Neural cell (in vitro differentiated cells): ENCODE results near the gene ADGRE3. TPM values are rescaled to one million over a fixed set of nuclear protein-coding genes. Genes with fewer than 3 reads are reported as not detected.

Source experiments
- H2AFZ ChIP-seq: fragments of 200-600, 300-800 bp; sonication (generic), shearing (Covaris generic); 2 replicates; pipeline ENCODE4 v1.6.0; 2014; ENCODE audit warnings: low read depth, mild to moderate bottlenecking, antibody characterized with exemption, low read length, moderate library complexity
- H3F3A ChIP-seq: fragments of 200-600 bp; shearing (Covaris generic); 2 replicates; pipeline ENCODE4 v1.6.1; 2016; ENCODE audit warnings: mild to moderate bottlenecking, moderate library complexity, mixed read lengths, antibody characterized with exemption, low read length; ENCODE audit not compliant: insufficient read depth, poor library complexity, severe bottlenecking
- H3K27ac ChIP-seq: fragments of 200-600, 300-800 bp; sonication (generic), shearing (Covaris generic); 2 replicates; pipeline ENCODE4 v1.5.1; 2014; ENCODE audit warnings: mild to moderate bottlenecking, low read length, moderate library complexity
- H3K27me3 ChIP-seq: fragments of 300-800, 200-600 bp; sonication (generic), shearing (Covaris generic); 2 replicates; pipeline ENCODE4 v1.6.0; 2014; ENCODE audit warnings: mild to moderate bottlenecking, low read depth, low read length, moderate library complexity; ENCODE audit not compliant: insufficient read depth
- H3K36me3 ChIP-seq: fragments of 300-800, 200-600 bp; sonication (generic), shearing (Covaris generic); 2 replicates; pipeline ENCODE4 v1.5.1; 2014; ENCODE audit warnings: mild to moderate bottlenecking, antibody characterized with exemption, low read length, moderate library complexity; ENCODE audit not compliant: insufficient read depth
- H3K4me2 ChIP-seq: fragments of 300-800, 200-600 bp; sonication (generic), shearing (Covaris generic); 2 replicates; pipeline ENCODE4 v1.6.0; 2014; ENCODE audit warnings: mild to moderate bottlenecking, low read length
- H3K4me3 ChIP-seq: fragments of 300-800, 200-600 bp; sonication (generic), shearing (Covaris generic); 2 replicates; pipeline ENCODE4 v1.5.1; 2014; ENCODE audit warnings: mild to moderate bottlenecking, low read length, moderate library complexity
- H3K79me2 ChIP-seq: fragments of 200-600 bp; shearing (Covaris generic); replicated peaks from 2 replicates; pipeline ENCODE4 v1.6.0; 2014; ENCODE audit warnings: mild to moderate bottlenecking, low read length, moderate library complexity; ENCODE audit not compliant: insufficient read depth
- H3K9ac ChIP-seq: fragments of 300-800, 200-600 bp; sonication (generic), shearing (Covaris generic); 2 replicates; pipeline ENCODE4 v1.6.1; 2016; ENCODE audit warnings: mild to moderate bottlenecking, low read length, mixed read lengths
- H3K9me2 ChIP-seq: fragments of 200-600 bp; shearing (Covaris generic); 2 replicates; pipeline ENCODE4 v1.6.1; 2016; ENCODE audit warnings: mild to moderate bottlenecking, low read length, mixed read lengths; ENCODE audit not compliant: insufficient read depth
- H3K9me3 ChIP-seq: fragments of 200-600, 300-800 bp; sonication (generic), shearing (Covaris generic); 2 replicates; pipeline ENCODE4 v1.6.1; 2016; ENCODE audit warnings: mild to moderate bottlenecking, mixed run types, low read length, moderate library complexity, mixed read lengths
- H4K20me1 ChIP-seq: fragments of 200-600 bp; shearing (Covaris generic); 2 replicates; pipeline ENCODE4 v1.6.1; 2016; ENCODE audit warnings: mild to moderate bottlenecking, mixed run types; ENCODE audit not compliant: insufficient read depth
- CTCF ChIP-seq: fragments of 450-650 bp; IDR thresholded peaks from 2 replicates; pipeline ENCODE4 v1.5.1; 2014; ENCODE audit warnings: antibody characterized with exemption, mild to moderate bottlenecking, moderate library complexity; ENCODE audit not compliant: poor library complexity, severe bottlenecking
- EP300 ChIP-seq: fragments of 450-650 bp; conservative IDR thresholded peaks from 2 replicates; pipeline ENCODE4 v1.6.1; 2014; ENCODE audit warnings: antibody characterized with exemption, mild to moderate bottlenecking, moderate library complexity; ENCODE audit not compliant: poor library complexity, severe bottlenecking
- EZH2 ChIP-seq: fragments of 200-600, 300-800 bp; shearing (Covaris generic), sonication (generic); IDR thresholded peaks from 2 replicates; pipeline ENCODE4 v1.6.1; 2014; ENCODE audit warnings: antibody characterized with exemption, low read length, borderline replicate concordance, mild to moderate bottlenecking; ENCODE audit not compliant: insufficient read depth, poor library complexity, severe bottlenecking
- MXI1 ChIP-seq: fragments of 450-650 bp; conservative IDR thresholded peaks from 2 replicates; pipeline ENCODE4 v1.6.1; 2014; ENCODE audit warnings: antibody characterized with exemption, mild to moderate bottlenecking; ENCODE audit not compliant: poor library complexity, severe bottlenecking
- POLR2AphosphoS5 ChIP-seq: IDR thresholded peaks from 2 replicates; pipeline ENCODE4 v1.6.1; 2012
- RAD21 ChIP-seq: fragments of 450-650 bp; conservative IDR thresholded peaks from 2 replicates; pipeline ENCODE4 v1.6.1; 2014; ENCODE audit warnings: antibody characterized with exemption, mild to moderate bottlenecking, moderate library complexity
- SMC3 ChIP-seq: fragments of 450-650 bp; conservative IDR thresholded peaks from 2 replicates; pipeline ENCODE4 v1.6.1; 2014; ENCODE audit warnings: antibody characterized with exemption, mild to moderate bottlenecking, moderate library complexity; ENCODE audit not compliant: poor library complexity
- TAF1 ChIP-seq: IDR thresholded peaks from 2 replicates; pipeline ENCODE4 v1.6.1; 2012; ENCODE audit warnings: low read depth
- polyA plus RNA-seq: library from polyadenylated mRNA; depleted of rRNA; stranded (reverse); fragments of >200 nt; gene quantifications from 2 replicates; pipeline ENCODE4 v1.2.3, GENCODE V29; 2014
- TF ChIP-seq, protein P1 (sequence below): IDR thresholded peaks from 2 replicates; pipeline ENCODE4 v1.6.1; 2012; ENCODE audit warnings: borderline replicate concordance

Gene ADGRE3
- polyA plus RNA-seq, 1 donor from 2014 or later: not detected

DNA sequence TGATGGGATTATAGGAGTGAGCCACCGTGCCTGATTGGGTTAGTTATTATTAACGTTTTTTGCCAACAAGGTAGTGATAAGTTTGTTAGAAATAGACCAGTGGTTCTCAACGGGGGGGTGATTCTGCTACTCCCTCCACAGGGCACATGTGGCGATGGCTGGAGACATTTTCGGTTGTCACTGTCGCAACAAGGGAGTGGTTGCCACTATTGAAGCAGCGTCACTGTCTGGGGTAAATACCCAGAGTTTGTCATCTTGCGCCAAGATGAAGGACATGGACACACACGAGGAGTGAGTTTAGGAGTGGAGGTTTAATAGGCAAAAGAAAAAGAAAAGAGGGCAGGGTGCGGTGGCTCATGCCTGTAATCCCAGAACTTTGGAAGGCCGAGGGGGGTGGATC is 18.9 kb downstream of the ADGRE3 start:
- Histone ChIP-seq H3K27ac (no peak overlapping the region), H3K79me2 (no peaks in the 10 kb centered on the region), H3F3A (no peaks in the 10 kb centered on the region), H4K20me1 (no peaks in the 10 kb centered on the region), H3K9ac (no peak overlapping the region), H3K9me3 (no peaks in the 10 kb centered on the region), H3K4me2 (no peak overlapping the region), H2AFZ (no peak overlapping the region), H3K9me2 (no peaks in the 10 kb centered on the region), H3K27me3 (no peaks in the 10 kb centered on the region), H3K4me3 (no peak overlapping the region), H3K36me3 (no peaks in the 10 kb centered on the region)
- TF ChIP-seq MXI1 (no peak), POLR2AphosphoS5 (no peak), EZH2 (no peak), RAD21 (no peak), TAF1 (no peak), SMC3 (no peak), CTCF (no peak), EP300 (no peak)
- TF ChIP-seq, protein P1, sequence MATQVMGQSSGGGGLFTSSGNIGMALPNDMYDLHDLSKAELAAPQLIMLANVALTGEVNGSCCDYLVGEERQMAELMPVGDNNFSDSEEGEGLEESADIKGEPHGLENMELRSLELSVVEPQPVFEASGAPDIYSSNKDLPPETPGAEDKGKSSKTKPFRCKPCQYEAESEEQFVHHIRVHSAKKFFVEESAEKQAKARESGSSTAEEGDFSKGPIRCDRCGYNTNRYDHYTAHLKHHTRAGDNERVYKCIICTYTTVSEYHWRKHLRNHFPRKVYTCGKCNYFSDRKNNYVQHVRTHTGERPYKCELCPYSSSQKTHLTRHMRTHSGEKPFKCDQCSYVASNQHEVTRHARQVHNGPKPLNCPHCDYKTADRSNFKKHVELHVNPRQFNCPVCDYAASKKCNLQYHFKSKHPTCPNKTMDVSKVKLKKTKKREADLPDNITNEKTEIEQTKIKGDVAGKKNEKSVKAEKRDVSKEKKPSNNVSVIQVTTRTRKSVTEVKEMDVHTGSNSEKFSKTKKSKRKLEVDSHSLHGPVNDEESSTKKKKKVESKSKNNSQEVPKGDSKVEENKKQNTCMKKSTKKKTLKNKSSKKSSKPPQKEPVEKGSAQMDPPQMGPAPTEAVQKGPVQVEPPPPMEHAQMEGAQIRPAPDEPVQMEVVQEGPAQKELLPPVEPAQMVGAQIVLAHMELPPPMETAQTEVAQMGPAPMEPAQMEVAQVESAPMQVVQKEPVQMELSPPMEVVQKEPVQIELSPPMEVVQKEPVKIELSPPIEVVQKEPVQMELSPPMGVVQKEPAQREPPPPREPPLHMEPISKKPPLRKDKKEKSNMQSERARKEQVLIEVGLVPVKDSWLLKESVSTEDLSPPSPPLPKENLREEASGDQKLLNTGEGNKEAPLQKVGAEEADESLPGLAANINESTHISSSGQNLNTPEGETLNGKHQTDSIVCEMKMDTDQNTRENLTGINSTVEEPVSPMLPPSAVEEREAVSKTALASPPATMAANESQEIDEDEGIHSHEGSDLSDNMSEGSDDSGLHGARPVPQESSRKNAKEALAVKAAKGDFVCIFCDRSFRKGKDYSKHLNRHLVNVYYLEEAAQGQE: no peak

- Histone ChIP-seq H3F3A (no peaks in the 10 kb centered on the region), H3K27me3 (no peaks in the 10 kb centered on the region), H3K4me2 (no peak overlapping the region), H4K20me1 (no peaks in the 10 kb centered on the region), H3K9me3 (no peaks in the 10 kb centered on the region), H3K36me3 (no peaks in the 10 kb centered on the region), H3K4me3 (no peak overlapping the region), H2AFZ (no peak overlapping the region), H3K27ac (no peak overlapping the region), H3K79me2 (no peaks in the 10 kb centered on the region), H3K9ac (no peak overlapping the region), H3K9me2 (no peaks in the 10 kb centered on the region)
- TF ChIP-seq TAF1 (no peak), RAD21 (no peak), EZH2 (no peak), SMC3 (no peak), CTCF (no peak), EP300 (no peak), POLR2AphosphoS5 (no peak), MXI1 (no peak)
- TF ChIP-seq, protein P1: no peak
Measured at GRCh38 chr19:14654786-14655560, 19.7 kb downstream of the ADGRE3 start.
